GM18907 (cell line): Measurements from ENCODE around the gene NHSL1.

Experiments used
- ATAC-seq: cut with Tn5 transposase; IDR thresholded peaks from one replicate; pipeline ENCODE4 v1.9.1; 2021; ENCODE audit warnings: mild to moderate bottlenecking, moderate library complexity; ENCODE audit not compliant: unreplicated experiment

The NHSL1 gene

DNA sequence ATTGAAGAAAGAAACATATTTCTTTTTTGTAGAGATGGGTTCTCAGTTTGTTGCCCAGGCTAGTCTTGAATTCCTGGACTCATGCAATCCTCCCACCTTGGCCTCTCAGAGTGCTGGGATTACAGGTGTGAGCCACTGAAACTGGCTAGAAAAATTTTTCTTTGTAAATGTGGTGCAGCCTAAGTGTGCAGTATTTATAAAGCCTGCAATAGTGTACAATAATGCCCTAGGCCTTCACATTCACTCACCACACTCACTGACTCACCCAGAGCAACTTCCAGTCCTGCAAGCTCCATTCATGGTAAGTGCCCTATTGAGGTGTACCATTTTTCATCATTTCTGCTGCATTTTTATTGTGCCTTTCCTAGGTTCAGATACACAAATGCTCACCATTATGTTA is 31.4 kb downstream of the NHSL1 start:
- ATAC-seq = no peak

DNA sequence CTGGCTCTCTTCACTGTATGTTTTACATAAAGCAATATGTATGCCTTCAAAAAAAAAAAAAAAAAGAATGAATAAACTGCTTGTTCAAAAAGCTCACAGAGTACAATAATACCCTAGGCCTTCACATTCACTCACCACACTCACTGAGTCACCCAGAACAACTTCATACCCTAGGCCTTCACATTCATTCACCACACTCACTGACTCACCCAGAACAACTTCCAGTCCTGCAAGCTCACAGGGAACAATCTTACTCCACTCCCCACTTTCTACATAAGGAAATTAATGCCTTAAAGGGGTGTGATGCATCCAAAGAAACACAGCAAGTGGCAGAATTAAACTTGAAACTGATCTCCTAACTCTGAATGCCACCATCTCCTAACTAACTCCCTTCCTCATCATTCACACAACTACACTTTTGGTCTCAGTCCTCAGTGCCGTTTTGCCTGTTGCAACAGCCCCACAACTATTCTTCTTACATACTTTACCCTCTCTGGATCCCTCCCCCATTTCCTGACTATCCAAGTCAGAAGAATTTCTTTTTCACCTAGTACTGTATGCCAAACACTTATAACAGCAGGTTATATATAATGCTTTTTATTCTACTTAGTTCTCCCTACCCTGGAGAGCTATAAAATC is 34.2 kb downstream of the NHSL1 start:
- no peak for ATAC-seq

DNA sequence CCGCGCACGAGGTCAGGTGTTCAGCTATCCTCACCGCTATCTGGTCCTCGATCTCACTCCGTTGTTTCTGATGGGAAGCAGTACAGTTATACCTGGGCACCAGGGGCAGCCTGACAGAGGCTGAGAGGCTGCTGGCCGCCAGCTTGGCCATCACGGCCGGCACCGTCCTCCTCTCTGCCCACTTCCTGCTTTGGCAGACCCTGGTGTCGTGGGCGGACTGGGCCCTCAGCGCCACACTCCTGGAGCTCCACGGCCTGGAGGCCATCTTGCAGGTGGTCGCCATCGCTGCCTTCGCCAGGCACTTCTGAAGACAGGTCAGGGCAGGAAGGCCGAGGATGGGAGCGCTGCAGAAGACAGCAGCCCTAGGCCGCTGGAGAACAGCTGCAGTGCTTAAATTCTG is 35.2 kb downstream of the NHSL1 start:
- ATAC-seq = no peak

DNA sequence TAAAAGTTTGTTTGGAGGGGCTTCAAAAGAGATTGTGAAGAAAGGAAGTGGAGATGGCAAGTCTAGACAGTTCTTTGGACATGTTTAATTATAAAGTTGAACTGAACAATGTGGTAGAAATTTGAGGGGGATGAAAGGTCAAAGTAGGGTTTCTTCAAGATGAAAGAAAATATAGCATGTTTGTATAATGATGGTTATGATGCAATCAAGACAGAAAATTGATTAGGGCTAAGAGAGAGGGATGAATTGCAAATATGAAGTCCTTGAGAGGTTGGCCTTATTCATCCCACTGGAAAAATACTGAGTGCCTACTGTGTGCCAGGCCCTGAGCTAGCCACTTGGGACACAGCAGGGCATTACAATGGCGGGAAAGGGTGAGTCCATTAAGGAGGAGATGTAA is 37.6 kb downstream of the NHSL1 start:
- no peak for ATAC-seq

DNA sequence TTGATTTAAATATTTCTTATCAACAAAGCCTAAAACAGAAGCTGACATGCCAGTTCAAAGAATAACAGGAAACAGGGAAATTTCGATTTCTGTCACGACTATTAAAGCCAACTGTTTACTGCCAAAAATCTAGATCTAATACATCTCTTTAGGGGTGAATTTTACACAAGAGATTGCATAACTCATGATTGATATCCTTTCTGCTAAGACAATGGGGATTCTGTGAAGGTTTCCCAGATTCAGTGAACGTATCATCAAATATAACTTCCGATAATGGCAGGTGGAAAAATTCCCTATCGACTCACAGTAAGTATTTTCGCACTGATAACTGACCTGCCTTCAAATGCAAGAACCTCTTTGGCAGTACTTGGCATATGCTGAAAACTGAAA is 42.9 kb downstream of the NHSL1 start:
- ATAC-seq = no peak

DNA sequence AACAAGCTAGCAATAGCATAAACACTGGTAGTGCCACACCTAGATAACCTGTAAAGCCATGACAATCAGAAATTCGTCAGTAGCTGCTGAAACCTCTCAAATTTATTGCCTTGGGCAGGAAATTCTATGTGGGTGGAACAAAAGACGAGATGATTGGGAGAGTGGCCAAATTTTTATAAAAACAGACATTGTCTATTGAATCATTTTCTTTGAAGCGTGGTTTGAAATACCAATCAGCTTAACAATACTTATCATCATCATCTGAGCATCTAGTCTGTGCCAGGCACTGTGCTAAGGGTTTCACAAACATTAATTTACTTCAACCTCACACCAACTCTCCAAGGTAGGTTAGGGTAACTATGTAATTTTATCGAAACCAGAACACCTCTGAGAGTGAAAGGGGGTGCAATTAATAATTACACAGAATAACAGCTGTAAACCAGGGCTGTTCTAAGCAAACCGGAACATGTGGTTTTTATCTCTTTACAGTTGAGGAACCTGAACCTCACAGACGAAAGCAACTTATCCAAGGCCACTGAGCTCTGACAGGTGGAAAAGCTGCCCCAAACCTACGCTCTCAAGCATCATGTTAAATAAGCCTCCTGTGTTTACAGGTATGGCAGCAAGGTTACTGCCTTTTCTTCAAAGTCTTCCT is 43.4 kb downstream of the NHSL1 start:
- peak; percentile 99 for ATAC-seq

DNA sequence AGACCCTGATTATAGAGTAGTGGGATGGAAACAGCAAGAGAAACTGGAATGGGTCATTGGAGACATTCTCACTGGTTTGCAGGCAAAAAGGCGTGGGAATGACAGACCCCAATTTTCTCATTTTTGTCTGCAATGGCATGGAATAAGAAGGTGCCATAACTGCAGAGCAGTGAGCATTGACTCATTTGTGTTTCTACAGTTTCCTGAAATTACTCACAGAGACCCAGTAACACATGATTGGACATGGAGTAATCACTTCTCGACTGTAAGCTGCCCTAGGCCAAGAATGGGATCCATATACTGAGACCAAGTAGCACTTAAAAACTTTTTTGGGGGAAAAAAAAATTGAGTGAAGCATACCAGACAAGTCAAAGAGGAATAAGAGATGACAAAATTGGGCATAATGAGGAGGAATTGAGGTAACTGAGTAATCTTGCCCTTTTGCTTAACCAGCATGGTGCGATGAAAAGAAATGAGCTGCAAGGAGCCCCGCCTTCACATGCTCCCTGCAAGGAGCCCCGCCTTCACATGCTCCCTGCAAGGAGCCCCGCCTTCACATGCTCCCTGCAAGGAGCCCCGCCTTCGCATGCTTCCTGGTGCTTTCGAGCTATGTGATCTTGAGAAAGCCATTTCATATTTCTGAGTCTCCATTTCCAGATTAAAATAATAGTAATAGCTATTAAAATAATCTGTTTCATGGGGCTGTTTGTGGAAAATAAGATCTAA is 44.1 kb downstream of the NHSL1 start:
- ATAC-seq = no peak

DNA sequence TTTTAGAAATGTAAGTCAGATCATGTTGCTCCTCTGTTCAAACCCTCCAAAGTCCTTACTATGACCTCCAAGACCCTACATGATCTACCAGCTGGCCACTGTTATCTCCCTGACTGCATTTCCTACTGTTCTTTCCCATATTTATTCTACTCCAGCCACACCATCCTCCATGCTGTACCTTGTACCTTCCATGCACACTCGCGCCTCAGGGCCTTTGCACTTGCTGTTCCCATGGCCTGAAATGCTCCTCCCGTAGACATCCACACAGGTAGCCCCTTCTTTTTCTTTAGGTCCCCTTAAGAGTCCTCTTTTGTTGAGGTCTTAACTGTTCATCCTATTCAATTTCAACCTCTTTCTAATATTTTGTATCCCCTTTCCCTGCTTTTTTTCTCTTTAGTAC is 48.3 kb downstream of the NHSL1 start:
- ATAC-seq = no peak

DNA sequence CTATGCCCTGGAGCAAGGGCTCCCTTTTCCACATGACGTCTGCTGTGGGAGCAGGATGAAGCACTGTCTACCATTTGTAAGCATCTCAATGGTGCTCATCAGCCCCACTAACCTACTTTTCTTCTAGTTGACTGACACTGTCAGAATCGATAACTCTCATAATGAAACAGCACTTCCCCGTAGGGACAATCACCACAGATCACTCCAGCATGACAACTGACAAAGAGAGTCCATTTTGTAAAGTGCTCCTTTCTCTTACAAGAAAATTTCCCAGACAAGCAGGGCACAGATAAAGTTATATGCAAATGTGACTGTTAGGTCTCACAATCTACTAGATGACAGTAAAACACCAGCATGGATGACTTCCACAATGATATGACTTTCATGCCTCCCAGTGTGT is 48.8 kb downstream of the NHSL1 start:
- ATAC-seq = peak; percentile 68

DNA sequence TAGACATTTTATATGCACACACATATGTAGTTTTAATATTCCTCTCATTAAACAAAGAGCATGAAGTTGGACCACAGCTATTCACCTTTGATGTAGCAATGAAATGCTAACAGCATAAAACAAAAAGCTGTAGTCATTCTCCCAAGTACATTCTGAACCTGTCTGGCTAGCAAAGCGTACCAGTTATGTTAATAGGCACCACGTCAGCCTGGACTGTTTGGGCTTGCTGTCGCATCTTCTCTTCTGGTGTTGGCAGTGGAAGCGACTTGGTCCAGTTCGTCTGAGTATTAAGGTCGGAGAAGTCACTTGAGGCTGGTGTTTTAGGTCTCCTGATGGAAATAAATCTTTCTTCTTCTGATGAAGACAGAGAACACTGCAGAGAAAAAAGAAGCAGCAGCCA is 52.5 kb downstream of the NHSL1 start:
- no peak for ATAC-seq

DNA sequence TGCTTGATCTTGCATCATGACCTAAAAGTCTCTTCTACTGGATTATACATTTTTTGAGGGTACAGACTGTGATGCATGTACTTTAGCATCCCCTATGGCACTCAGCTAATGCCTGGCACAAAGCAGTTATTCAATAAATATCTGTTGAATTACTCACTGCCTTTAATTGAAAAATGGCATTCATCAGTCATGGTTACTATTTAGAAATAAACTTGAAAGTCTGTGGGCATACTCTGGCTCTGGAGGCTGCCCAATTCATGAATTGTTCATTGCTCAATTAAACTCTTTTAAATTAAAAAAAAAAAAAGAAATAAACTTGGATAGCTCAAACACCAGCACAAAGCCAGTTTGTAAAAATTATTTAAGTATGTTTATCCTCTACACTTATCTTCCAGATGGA is 55.3 kb downstream of the NHSL1 start:
- ATAC-seq = no peak

DNA sequence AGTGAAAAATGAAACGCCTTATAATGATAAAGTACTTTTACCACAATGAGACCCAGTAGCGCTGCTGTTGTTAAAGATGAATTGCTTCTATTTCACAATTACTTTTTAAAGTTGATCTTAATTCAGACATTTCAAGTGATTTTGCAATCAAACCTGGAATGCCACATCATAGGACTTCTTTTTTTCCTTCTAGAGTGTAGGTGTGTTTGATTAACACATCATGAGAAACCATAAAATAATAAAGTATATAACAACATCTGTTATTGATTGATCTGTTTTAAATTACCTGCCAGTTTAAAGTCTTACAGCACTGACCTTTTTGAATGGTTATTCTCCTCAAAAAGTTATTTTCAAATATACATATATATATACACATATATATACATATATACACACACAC is 56.6 kb downstream of the NHSL1 start:
- no peak for ATAC-seq

DNA sequence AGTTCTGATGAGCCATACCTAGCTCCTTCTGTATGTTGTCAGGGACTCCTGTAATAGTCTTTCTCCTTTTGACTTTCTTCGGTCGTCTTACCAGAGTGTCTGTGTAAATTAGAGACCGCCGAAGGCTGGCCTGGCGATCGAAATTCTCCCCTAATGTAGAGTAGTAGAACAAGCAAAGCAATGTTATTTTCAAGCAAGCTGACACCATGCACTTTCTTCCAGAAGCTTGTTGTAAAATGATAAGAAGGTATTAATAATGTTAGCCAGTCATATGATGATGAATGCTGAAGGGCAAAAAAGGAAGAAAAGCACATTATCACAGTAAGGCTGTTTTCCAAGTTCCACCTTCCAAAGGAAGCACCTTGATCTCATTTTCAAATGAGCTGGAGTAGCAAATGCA is 57.3 kb downstream of the NHSL1 start:
- no peak for ATAC-seq

DNA sequence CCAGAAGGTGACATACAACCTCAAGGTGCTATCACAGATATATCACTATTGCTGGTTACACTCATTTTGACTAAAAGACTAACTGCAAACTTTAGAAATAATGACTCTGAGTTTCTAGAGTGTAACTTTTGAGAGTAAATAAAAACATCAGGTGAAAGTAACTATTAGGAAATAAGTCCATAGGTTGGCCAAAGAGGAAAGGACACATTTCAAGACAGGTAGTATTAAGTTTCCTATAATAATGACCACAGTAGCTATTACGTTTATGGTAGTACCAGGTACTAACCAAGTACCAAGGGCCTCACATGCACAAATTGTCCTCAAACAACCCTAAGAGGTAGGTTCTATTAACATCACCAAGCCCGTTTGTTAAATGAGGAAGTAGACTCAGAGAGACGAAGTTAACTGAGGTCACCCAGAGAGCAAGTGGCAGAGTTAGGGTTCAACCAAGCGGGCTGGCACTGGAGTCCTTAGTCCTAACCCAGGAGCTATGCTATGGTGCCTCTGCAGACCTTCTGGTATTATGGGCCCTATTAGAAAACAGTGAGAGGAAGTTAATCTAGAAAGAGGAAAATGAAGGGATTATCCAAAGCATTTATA is 58.4 kb downstream of the NHSL1 start:
- no peak for ATAC-seq

DNA sequence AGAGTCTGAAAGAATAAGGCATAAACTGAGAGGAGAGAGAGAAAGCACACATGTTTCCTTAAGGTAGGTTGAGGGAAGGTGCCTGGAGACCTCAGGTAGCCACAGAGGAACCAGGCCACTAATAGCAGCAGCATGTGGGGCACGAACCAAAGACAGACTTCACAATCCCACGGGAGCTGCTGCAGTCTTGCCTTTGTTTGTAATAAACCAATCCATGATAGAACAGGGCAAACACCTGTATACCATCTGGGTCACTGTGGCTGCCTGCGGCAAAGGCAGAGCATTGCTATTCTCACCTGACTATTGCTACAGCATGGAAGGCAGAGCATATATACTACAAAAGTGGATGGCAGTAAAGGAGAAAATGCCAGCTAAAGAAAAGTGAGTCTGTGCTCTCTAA is 59.0 kb downstream of the NHSL1 start:
- ATAC-seq = no peak

DNA sequence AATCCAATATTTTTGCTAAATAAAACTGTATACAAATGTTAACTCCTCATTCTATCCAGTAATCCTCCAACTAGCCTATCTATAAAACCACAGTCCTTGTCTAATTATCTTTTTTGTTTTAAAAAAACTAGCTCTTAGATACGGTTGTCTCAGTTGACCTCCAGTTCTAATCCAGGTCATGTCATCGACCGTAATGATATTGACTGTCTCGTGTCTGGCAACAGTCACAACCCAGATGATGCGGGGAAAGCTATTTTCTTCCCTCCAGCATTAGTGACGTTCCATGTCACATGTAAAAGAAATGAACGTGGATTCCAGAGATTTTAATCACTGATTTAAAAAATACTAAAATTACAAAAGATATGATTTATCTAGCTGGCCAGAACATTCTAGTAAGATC is 59.7 kb downstream of the NHSL1 start:
- no peak for ATAC-seq

DNA sequence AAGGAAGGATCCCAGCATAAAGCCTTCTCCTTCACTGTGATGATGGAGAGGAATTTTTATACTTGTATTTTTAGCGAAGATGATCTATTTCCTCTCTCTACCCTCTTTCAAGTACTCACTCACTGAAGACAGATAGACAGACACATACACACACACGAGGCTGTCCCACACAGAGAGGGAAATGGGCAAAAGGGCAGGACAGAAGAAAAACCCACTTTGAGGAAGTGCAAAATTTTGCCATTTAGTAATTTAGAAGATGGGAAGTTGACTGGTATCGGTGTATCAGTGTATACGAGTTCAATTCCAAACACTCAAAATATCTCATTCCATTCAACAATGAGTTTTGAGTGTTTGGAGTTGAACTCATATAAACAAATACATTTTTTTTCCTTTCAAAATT is 64.4 kb downstream of the NHSL1 start:
- no peak for ATAC-seq

DNA sequence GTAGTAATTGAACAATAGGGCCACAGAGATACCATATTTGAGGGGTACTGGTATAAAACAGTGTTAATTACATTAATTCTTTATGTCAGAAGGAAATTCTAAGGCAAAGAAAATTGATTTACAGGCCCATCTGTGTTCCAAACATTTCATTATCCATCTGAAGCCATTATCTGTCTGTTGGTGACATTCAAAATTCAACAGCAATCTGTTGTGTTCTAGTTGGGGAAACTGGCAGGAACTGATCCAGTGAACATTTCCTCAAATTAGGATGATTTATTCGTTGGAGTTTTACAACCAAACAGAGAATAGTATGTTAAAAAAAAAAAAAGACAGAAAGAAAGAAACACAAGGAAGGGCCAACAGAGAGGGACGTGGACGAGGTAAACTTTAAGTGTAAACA is 65.2 kb downstream of the NHSL1 start:
- ATAC-seq = no peak

DNA sequence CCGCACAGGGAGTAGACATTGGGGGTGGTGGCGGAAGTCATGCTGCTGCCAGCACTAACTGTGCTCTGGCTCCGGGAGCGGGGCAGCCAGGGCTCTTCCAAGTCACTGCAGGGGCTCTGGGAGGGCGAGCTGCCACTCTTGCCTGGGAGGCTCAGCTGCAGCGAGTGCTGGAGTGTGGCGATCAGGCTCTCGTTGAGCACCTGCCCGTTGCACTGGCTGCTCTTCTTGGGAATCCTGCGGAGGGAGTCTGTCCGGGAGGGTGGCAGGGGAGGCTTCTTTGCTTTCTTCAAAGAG is 67.3 kb downstream of the NHSL1 start:
- ATAC-seq = no peak

DNA sequence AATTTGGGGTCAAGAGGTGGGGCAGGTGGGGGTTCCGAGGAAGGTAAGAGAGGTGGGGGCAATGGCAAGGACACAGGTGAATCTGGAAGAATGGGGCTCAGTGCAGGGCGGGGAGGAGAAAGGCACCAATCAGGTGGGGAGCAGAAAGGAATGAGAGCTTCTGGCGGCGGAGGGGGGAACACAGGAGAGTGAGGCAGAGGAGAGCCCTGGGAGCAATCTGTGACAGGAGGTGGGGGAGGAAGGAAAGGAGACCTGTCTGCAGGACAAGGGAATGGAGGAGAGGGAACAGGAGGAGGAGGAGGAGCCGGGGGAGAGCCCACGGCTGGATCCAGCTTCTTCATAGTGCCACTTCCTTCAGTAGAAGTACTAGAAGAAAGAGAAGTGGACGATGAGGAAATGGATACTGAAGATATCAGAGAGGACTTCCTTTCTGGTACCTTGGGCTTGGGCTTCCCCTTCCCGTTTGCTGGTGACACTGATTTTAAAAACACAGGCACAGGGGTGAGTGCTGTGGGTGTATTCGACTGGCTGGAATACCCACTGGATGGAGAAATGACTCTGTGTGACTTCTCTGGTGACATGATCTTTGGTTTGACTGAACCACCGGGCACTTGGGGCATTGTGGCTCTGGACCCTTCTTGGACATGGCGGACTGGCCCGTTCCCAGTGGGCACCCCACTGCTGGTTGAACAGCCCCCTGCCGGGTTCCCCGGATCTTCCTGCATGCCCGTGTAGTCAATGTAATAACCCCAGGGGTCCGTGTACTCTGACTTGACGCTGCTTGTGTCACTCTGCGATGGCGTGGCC is 67.8 kb downstream of the NHSL1 start:
- no peak for ATAC-seq

DNA sequence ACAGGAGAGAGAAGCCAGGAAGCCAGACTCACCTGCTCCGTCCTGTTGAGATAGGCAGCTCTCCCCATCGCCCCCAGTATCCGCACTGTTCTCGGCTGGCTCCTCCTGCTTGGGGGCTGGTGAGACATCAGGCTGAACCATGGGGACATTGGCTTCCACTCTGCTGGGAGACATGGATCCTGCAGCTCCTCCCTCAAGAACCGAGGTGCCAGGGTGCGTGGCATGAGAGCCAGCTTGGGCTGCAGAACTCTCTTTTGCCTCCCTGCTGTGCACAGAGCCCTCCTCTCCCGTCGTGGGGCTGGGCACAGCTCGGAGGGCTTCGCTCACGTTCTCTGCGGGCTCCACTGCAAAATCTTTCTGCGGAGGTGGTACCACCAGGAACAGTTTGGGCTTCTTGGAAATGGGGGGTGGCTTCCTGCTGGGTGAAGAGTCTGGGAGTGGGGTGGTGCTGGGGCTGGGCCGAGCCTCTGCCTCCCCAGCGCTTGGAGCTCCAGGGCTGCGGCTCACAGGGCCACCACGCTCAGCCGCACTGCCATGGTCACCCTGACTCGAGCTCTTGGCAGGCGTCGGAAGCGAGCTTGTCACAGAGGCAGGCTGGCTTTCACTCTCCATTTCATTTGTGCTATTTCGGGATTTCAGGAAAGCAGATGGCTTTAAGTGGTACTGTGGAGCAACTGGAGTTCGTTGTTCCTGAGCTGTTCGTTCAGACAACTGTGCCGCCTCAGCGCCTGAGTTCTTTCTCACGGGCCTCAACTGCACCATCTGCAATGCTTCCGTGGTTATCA is 68.7 kb downstream of the NHSL1 start:
- no peak for ATAC-seq
